H1 (cell line): Measurements from ENCODE around the gene INPP4A. TPM values are rescaled to one million over a fixed set of nuclear protein-coding genes. Genes with fewer than 3 reads are reported as not detected.

Experiments
- KDM4A ChIP-seq: IDR thresholded peaks from one replicate; pipeline ENCODE4 v1.7.1; 2012; ENCODE audit warnings: low read depth, mild to moderate bottlenecking, moderate library complexity, low read length, inconsistent platforms; ENCODE audit not compliant: severe bottlenecking
- polyA plus RNA-seq, 7 experiments: library from polyadenylated mRNA; depleted of rRNA in 3 of 7; stranded (reverse) in 5 of 7; unstranded in 2 of 7; fragments of >200 nt in 5 of 7; fragments of 200-250 nt in 2 of 7; gene quantifications; 1 replicate in 5 of 7; 2 replicates in 1 of 7; 4 replicates in 1 of 7; pipeline versions ENCODE4 v1.2.1 to v1.2.3, GENCODE V29; 2011 to 2013; ENCODE audit warnings: missing spikeins in 2 of 7, mixed read lengths in 2 of 7
- total RNA-seq: library from RNA; stranded (reverse); fragmentation: NEBNext Ultra II Directional; extraction: Animal tissue kit (Norgen Biotek cat#: 25700); gene quantifications from 2 replicates; pipeline ENCODE4 v1.2.1, GENCODE V29; 2021

INPP4A gene
- total and polyA plus RNA-seq, 2 of the 8 experiments (the other 6 are each of a cell fraction or from before 2014, with no cell fraction given): 25.6 to 34.3 TPM

- no peak for TF ChIP-seq KDM4A
Observed at GRCh38 chr2:98606431-98606830, 161.8 kb downstream of the INPP4A start (continued).
